ENCODE measurements around the gene KLF13.
"Not testable (repeated sequence)": the region's sequence is repeated elsewhere in the genome, so short reads cannot be mapped to it uniquely, and the experiment has no call there.

KLF13 gene

GRCh38 chr15:31353931-31354330 is 27.3 kb downstream of the KLF13 start:
- H3K27ac ChIP-seq (ENCODE audit: insufficient read depth, low read length, poor library complexity, severe bottlenecking) = peak overlapping the region; percentile 75
- peak overlapping the region; percentile 40 for H3K4me3 ChIP-seq (ENCODE audit: insufficient read depth, low read depth, low read length, poor library complexity, severe bottlenecking)
- DNase-seq = no peak
- H3K27me3 ChIP-seq (replicated peaks; ENCODE audit: control insufficient read depth, insufficient read depth, low read length, poor library complexity, severe bottlenecking) = no peaks in the 10 kb centered on the region
- peaks cover 92% of the 10 kb centered on the region for H3K4me1 ChIP-seq (ENCODE audit: control insufficient read depth, insufficient read depth, low read length, poor library complexity, severe bottlenecking)
- no peaks in the 10 kb centered on the region for H3K9me3 ChIP-seq (ENCODE audit: control insufficient read depth, low read length)
- H3K36me3 ChIP-seq (ENCODE audit: control insufficient read depth, insufficient read depth, low read length) = no peaks in the 10 kb centered on the region

GRCh38 chr15:31356097-31356496 is 29.5 kb downstream of the KLF13 start:
- DNase-seq; H3K9me3 ChIP-seq (ENCODE audit: control insufficient read depth, low read length); H3K36me3 ChIP-seq (ENCODE audit: control insufficient read depth, insufficient read depth, low read length); H3K4me3 ChIP-seq (ENCODE audit: insufficient read depth, low read depth, low read length, poor library complexity, severe bottlenecking); H3K27me3 ChIP-seq (replicated peaks; ENCODE audit: control insufficient read depth, insufficient read depth, low read length, poor library complexity, severe bottlenecking): not testable (repeated sequence)
- H3K27ac ChIP-seq (ENCODE audit: insufficient read depth, low read length, poor library complexity, severe bottlenecking) = peak overlapping the region; percentile 51
- peaks cover 95% of the 10 kb centered on the region for H3K4me1 ChIP-seq (ENCODE audit: control insufficient read depth, insufficient read depth, low read length, poor library complexity, severe bottlenecking)

- peak overlapping the region; percentile 91 for H3K27ac ChIP-seq (ENCODE audit: insufficient read depth, low read length, poor library complexity, severe bottlenecking)
- H3K4me3 ChIP-seq (ENCODE audit: insufficient read depth, low read depth, low read length, poor library complexity, severe bottlenecking) = peak overlapping the region; percentile 40
- DNase-seq = no peak
- no peaks in the 10 kb centered on the region for H3K27me3 ChIP-seq (replicated peaks; ENCODE audit: control insufficient read depth, insufficient read depth, low read length, poor library complexity, severe bottlenecking)
- peaks cover 94% of the 10 kb centered on the region for H3K4me1 ChIP-seq (ENCODE audit: control insufficient read depth, insufficient read depth, low read length, poor library complexity, severe bottlenecking)
- no peaks in the 10 kb centered on the region for H3K9me3 ChIP-seq (ENCODE audit: control insufficient read depth, low read length)
- H3K36me3 ChIP-seq (ENCODE audit: control insufficient read depth, insufficient read depth, low read length) = no peaks in the 10 kb centered on the region
These were observed 30.5 kb downstream of the KLF13 start for GRCh38 chr15:31357148-31357547.

- Histone ChIP-seq H3K36me3 (ENCODE audit: control insufficient read depth, insufficient read depth, low read length) (no peaks in the 10 kb centered on the region), H3K9me3 (ENCODE audit: control insufficient read depth, low read length) (no peaks in the 10 kb centered on the region), H3K27ac (ENCODE audit: insufficient read depth, low read length, poor library complexity, severe bottlenecking) (peak overlapping the region; percentile 91), H3K4me3 (ENCODE audit: insufficient read depth, low read depth, low read length, poor library complexity, severe bottlenecking) (no peak overlapping the region), H3K4me1 (ENCODE audit: control insufficient read depth, insufficient read depth, low read length, poor library complexity, severe bottlenecking) (peaks cover 94% of the 10 kb centered on the region), H3K27me3 (replicated peaks; ENCODE audit: control insufficient read depth, insufficient read depth, low read length, poor library complexity, severe bottlenecking) (no peaks in the 10 kb centered on the region)
- no peak for DNase-seq
These were observed 31.5 kb downstream of the KLF13 start for GRCh38 chr15:31358163-31358562.

- peaks cover 94% of the 10 kb centered on the region for H3K4me1 ChIP-seq (ENCODE audit: control insufficient read depth, insufficient read depth, low read length, poor library complexity, severe bottlenecking)
- no peak for DNase-seq
- peak overlapping the region; percentile 91 for H3K27ac ChIP-seq (ENCODE audit: insufficient read depth, low read length, poor library complexity, severe bottlenecking)
- no peaks in the 10 kb centered on the region for H3K27me3 ChIP-seq (replicated peaks; ENCODE audit: control insufficient read depth, insufficient read depth, low read length, poor library complexity, severe bottlenecking)
- no peaks in the 10 kb centered on the region for H3K9me3 ChIP-seq (ENCODE audit: control insufficient read depth, low read length)
- no peaks in the 10 kb centered on the region for H3K36me3 ChIP-seq (ENCODE audit: control insufficient read depth, insufficient read depth, low read length)
- peak overlapping the region; percentile 3 for H3K4me3 ChIP-seq (ENCODE audit: insufficient read depth, low read depth, low read length, poor library complexity, severe bottlenecking)
These were observed 32.5 kb downstream of the KLF13 start for GRCh38 chr15:31358957-31359701.

- Histone ChIP-seq H3K27ac (ENCODE audit: insufficient read depth, low read length, poor library complexity, severe bottlenecking) (peak overlapping the region; percentile 91), H3K9me3 (ENCODE audit: control insufficient read depth, low read length) (no peaks in the 10 kb centered on the region), H3K4me3 (ENCODE audit: insufficient read depth, low read depth, low read length, poor library complexity, severe bottlenecking) (no peak overlapping the region), H3K27me3 (replicated peaks; ENCODE audit: control insufficient read depth, insufficient read depth, low read length, poor library complexity, severe bottlenecking) (no peaks in the 10 kb centered on the region), H3K36me3 (ENCODE audit: control insufficient read depth, insufficient read depth, low read length) (no peaks in the 10 kb centered on the region), H3K4me1 (ENCODE audit: control insufficient read depth, insufficient read depth, low read length, poor library complexity, severe bottlenecking) (peaks cover 97% of the 10 kb centered on the region)
- no peak for DNase-seq
These were observed 33.1 kb downstream of the KLF13 start for GRCh38 chr15:31359702-31360111.

GRCh38 chr15:31360158-31360561 is 33.5 kb downstream of the KLF13 start:
- H3K36me3 ChIP-seq (ENCODE audit: control insufficient read depth, insufficient read depth, low read length) = no peaks in the 10 kb centered on the region
- no peaks in the 10 kb centered on the region for H3K9me3 ChIP-seq (ENCODE audit: control insufficient read depth, low read length)
- no peaks in the 10 kb centered on the region for H3K27me3 ChIP-seq (replicated peaks; ENCODE audit: control insufficient read depth, insufficient read depth, low read length, poor library complexity, severe bottlenecking)
- H3K27ac ChIP-seq (ENCODE audit: insufficient read depth, low read length, poor library complexity, severe bottlenecking) = peak overlapping the region; percentile 91
- peak overlapping the region; percentile 27 for H3K4me3 ChIP-seq (ENCODE audit: insufficient read depth, low read depth, low read length, poor library complexity, severe bottlenecking)
- peaks cover 97% of the 10 kb centered on the region for H3K4me1 ChIP-seq (ENCODE audit: control insufficient read depth, insufficient read depth, low read length, poor library complexity, severe bottlenecking)
- DNase-seq = no peak

GRCh38 chr15:31360843-31361763 is 34.5 kb downstream of the KLF13 start:
- peak overlapping the region; percentile 27 for H3K4me3 ChIP-seq (ENCODE audit: insufficient read depth, low read depth, low read length, poor library complexity, severe bottlenecking)
- H3K9me3 ChIP-seq (ENCODE audit: control insufficient read depth, low read length) = no peaks in the 10 kb centered on the region
- H3K4me1 ChIP-seq (ENCODE audit: control insufficient read depth, insufficient read depth, low read length, poor library complexity, severe bottlenecking) = peaks cover 97% of the 10 kb centered on the region
- DNase-seq = peak; percentile 68 to 81 (median 74)
- peak overlapping the region; percentile 91 for H3K27ac ChIP-seq (ENCODE audit: insufficient read depth, low read length, poor library complexity, severe bottlenecking)
- no peaks in the 10 kb centered on the region for H3K36me3 ChIP-seq (ENCODE audit: control insufficient read depth, insufficient read depth, low read length)
- H3K27me3 ChIP-seq (replicated peaks; ENCODE audit: control insufficient read depth, insufficient read depth, low read length, poor library complexity, severe bottlenecking) = no peaks in the 10 kb centered on the region

- no peak for DNase-seq
- peaks cover 97% of the 10 kb centered on the region for H3K4me1 ChIP-seq (ENCODE audit: control insufficient read depth, insufficient read depth, low read length, poor library complexity, severe bottlenecking)
- H3K9me3 ChIP-seq (ENCODE audit: control insufficient read depth, low read length) = no peaks in the 10 kb centered on the region
- H3K27ac ChIP-seq (ENCODE audit: insufficient read depth, low read length, poor library complexity, severe bottlenecking) = peak overlapping the region; percentile 91
- no peaks in the 10 kb centered on the region for H3K36me3 ChIP-seq (ENCODE audit: control insufficient read depth, insufficient read depth, low read length)
- no peaks in the 10 kb centered on the region for H3K27me3 ChIP-seq (replicated peaks; ENCODE audit: control insufficient read depth, insufficient read depth, low read length, poor library complexity, severe bottlenecking)
- peak overlapping the region; percentile 16 for H3K4me3 ChIP-seq (ENCODE audit: insufficient read depth, low read depth, low read length, poor library complexity, severe bottlenecking)
These were observed 35.3 kb downstream of the KLF13 start for GRCh38 chr15:31361764-31362515.
